ENCODE data around the gene OGFOD3.

The OGFOD3 gene

DNA sequence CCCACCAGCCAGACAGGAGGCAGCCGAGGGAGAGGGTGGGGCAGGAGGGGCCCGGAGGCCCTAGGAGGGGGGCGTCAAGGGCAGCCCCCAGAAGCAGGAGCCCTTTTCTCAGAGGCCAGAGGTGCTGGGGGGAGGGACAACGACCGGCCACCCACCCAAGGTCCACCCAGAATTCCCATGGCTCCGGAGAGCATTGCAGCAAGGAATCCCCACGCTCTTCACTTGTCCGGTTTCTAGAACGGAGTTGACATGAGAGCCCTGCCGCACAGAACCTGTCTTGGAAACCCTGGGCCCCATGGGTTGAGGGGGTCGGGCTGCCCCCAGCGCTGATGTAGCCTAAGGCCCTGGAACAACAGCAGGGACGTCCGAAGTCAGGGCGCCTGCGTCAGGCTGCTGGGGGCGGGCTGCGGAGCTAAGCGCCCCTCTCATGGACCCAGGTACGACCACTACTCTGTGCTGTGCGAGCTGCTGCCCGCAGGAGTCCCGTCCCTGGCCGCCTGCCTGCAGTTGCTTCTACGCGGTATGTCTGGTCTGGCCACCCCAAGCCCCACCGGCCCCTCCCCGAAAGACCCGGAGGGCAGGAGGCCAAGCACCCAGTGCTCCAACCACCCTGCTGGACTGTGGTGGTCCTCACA, 20.9 kb upstream of the OGFOD3 start:
- TF ChIP-seq EGR1 (IDR thresholded peaks at IDR 0.05) (no peak), TAF1 (IDR thresholded peaks at IDR 0.05; ENCODE audit: low read depth) (no peak), RAD21 (IDR thresholded peaks at IDR 0.05; ENCODE audit: low read depth) (no peak), TEAD4 (IDR thresholded peaks at IDR 0.05) (no peak), TCF12 (IDR thresholded peaks at IDR 0.05; ENCODE audit: low read depth) (no peak), FOXM1 (IDR thresholded peaks at IDR 0.05; ENCODE audit: borderline replicate concordance, low read depth) (no peak)
- TF ChIP-seq, protein P1, sequence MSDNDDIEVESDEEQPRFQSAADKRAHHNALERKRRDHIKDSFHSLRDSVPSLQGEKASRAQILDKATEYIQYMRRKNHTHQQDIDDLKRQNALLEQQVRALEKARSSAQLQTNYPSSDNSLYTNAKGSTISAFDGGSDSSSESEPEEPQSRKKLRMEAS (IDR thresholded peaks at IDR 0.05) = no peak

DNA sequence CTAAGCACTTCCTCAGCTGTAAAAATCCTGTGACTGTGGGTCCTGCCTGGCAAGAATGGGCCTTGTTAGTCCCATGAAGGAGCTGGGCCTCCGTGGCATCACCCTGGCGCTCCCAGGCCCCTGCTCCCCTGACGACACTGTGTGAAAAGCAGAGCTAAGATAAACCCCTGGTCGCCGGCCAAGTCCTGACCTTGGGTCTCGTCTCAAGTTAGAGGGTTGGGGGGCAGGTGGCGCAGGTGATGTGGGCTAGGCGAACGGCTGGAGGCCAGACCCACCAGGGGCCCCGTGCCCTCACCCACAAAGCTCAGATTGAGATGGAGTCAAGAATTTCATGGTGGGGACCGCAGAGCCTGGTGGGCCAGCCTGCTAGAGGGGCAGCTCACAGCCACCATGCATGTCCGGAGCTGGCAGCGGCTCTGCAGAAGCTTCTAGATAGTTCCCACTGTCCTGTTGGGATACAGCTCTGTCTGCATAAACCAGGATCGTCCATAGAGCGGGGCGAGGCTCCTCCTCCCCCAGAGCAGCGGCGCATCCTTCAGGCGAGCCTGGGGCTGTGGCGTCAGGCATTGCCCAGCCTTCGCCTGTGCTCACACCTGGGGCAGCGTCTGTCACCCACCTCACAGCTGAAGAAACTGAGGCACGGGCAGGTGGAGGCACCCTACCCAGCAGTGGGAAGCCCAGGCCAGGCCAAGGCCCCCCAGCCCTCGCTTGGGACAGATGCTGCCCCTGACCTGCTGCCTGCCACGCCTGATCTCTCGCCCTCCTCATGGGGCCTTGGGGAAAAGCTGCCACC, 20.2 kb upstream of the OGFOD3 start:
- no peak for TF ChIP-seq EP300 (IDR thresholded peaks at IDR 0.05; ENCODE audit: borderline replicate concordance)
- no peak for TF ChIP-seq ZBTB7A (IDR thresholded peaks at IDR 0.05; ENCODE audit: low read depth)
- no peak for TF ChIP-seq EGR1 (IDR thresholded peaks at IDR 0.05)
- TF ChIP-seq, protein P2, sequence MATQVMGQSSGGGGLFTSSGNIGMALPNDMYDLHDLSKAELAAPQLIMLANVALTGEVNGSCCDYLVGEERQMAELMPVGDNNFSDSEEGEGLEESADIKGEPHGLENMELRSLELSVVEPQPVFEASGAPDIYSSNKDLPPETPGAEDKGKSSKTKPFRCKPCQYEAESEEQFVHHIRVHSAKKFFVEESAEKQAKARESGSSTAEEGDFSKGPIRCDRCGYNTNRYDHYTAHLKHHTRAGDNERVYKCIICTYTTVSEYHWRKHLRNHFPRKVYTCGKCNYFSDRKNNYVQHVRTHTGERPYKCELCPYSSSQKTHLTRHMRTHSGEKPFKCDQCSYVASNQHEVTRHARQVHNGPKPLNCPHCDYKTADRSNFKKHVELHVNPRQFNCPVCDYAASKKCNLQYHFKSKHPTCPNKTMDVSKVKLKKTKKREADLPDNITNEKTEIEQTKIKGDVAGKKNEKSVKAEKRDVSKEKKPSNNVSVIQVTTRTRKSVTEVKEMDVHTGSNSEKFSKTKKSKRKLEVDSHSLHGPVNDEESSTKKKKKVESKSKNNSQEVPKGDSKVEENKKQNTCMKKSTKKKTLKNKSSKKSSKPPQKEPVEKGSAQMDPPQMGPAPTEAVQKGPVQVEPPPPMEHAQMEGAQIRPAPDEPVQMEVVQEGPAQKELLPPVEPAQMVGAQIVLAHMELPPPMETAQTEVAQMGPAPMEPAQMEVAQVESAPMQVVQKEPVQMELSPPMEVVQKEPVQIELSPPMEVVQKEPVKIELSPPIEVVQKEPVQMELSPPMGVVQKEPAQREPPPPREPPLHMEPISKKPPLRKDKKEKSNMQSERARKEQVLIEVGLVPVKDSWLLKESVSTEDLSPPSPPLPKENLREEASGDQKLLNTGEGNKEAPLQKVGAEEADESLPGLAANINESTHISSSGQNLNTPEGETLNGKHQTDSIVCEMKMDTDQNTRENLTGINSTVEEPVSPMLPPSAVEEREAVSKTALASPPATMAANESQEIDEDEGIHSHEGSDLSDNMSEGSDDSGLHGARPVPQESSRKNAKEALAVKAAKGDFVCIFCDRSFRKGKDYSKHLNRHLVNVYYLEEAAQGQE (IDR thresholded peaks at IDR 0.05; ENCODE audit: low read depth) = no peak
- no peak for TF ChIP-seq YY1 (IDR thresholded peaks at IDR 0.05; ENCODE audit: low read depth)
- TF ChIP-seq, protein P3, sequence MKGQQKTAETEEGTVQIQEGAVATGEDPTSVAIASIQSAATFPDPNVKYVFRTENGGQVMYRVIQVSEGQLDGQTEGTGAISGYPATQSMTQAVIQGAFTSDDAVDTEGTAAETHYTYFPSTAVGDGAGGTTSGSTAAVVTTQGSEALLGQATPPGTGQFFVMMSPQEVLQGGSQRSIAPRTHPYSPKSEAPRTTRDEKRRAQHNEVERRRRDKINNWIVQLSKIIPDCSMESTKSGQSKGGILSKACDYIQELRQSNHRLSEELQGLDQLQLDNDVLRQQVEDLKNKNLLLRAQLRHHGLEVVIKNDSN (IDR thresholded peaks at IDR 0.05) = no peak
- TF ChIP-seq TEAD4 (IDR thresholded peaks at IDR 0.05) = no peak
- no peak for TF ChIP-seq TAF1 (IDR thresholded peaks at IDR 0.05; ENCODE audit: low read depth)
- TF ChIP-seq TCF12 (IDR thresholded peaks at IDR 0.05; ENCODE audit: low read depth) = no peak
- TF ChIP-seq NFIC (IDR thresholded peaks at IDR 0.05) = no peak
- no peak for TF ChIP-seq CREB1 (IDR thresholded peaks at IDR 0.05; ENCODE audit: low read depth)
- TF ChIP-seq, protein P1 (IDR thresholded peaks at IDR 0.05) = no peak

DNA sequence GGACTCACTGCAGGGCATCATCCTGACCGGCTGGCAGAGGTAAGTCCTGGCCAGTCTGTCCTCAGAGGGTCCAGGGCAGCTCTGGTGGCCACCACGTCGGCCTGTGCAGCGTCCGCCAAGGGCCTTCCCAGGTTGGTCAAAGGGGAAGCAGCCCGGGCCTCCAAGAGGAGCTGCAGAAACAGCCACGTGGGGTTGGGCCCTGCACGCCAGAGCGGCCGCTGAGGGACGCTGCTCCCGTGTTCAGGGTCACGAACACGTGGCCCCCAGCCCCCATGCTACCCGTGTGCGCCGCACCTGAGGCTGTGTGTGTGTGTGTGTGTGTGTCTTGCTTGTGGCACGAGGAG, 18.9 kb upstream of the OGFOD3 start:
- TF ChIP-seq NFIC (IDR thresholded peaks at IDR 0.05) = no peak
- no peak for TF ChIP-seq TCF12 (IDR thresholded peaks at IDR 0.05; ENCODE audit: low read depth)

DNA sequence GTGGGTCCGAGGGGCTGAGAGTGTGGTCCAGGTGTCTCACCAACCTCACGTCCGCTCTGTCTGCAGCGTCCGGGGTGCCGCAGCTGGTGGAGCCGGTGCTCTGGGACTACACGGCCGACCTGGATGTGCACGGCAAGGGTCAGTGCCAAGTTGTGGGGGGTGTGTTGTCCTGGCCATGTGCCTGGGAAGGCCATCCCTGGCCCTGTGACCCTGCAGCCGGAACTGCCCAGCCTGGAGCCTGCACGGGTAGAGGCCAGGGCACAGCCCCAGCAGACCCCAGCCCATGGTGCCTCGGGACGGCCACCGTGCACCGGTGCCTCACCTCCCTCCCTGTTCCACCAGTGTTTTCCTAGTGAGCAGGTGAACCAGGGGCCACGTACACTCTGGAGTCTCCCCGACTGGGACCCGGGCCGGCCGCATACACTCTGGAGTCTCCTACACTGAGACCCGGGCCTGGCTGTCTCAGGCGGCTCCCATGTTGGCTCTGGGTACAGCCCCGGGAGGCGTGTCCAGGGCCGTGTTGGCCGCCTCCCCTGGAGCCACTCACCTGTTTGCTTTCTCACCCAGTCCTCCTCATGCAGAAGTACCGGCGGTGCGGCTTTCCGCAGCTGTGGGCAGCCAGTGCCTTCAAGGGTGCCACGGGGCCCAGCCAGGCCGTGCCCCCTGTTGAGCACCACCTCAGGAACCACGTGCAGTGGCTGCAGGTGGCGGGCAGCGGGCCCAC, 18.4 kb upstream of the OGFOD3 start:
- TF ChIP-seq TAF1 (IDR thresholded peaks at IDR 0.05; ENCODE audit: low read depth) (no peak), TCF12 (IDR thresholded peaks at IDR 0.05; ENCODE audit: low read depth) (no peak), NFIC (IDR thresholded peaks at IDR 0.05) (peak; percentile 5)
- TF ChIP-seq, protein P1 (IDR thresholded peaks at IDR 0.05) = peak; percentile 42; the same call in 1 of the 2 replicates

DNA sequence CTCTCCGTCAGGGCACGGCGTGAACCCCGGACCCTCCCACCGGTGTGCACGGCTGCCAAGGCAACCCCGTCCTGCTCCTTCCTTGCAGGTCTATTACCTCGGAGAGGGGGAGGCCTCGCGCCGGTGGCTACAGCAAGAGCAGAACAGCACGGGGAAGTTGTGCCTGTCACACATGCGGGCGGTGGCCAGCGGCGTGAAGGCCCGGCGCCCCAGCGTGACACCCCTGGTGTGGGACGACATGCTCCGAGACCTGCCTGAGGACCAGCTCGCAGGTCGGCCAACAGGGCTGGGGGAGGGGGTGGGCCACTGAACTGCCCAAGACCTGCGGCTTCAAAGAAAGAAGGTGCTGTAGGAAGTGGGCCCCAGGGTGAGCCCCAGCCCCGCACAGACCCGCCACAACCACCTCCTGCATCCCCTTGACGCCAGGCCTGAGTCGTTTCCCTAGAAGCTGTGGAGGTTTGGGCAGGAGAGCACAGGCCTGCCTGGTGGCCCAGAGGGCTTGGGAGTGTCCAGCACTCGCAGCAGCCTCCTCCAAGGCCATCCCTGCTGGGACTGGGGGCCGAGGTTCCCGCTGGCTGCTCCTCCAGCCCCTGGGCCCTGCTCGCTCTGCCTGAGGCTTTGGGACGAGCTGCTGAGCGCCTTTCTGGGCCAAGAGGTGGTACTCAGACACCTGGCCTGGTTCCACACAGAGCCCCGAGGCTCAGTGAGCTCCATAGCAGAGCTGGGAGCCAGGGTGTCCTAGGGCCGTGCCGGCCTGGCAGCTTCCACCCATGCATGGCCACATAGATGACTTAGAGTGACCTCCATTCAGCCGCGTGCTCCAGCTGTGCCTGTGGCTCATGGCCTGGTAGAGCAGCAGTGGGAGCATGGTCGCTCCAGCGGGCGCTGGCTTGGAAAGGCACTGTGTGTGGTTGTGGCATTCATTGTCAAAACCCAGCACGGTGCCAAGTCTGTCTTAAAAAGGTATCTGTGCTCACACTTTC, 17.5 kb upstream of the OGFOD3 start:
- TF ChIP-seq NFIC (IDR thresholded peaks at IDR 0.05) (peak; percentile 62), ZBTB7A (IDR thresholded peaks at IDR 0.05; ENCODE audit: low read depth) (no peak), YY1 (IDR thresholded peaks at IDR 0.05; ENCODE audit: low read depth) (peak; percentile 45; the same call in 1 of the 2 replicates), TCF12 (IDR thresholded peaks at IDR 0.05; ENCODE audit: low read depth) (peak; percentile 69), TAF1 (IDR thresholded peaks at IDR 0.05; ENCODE audit: low read depth) (no peak), EGR1 (IDR thresholded peaks at IDR 0.05) (no peak), EP300 (IDR thresholded peaks at IDR 0.05; ENCODE audit: borderline replicate concordance) (peak; percentile 73), TEAD4 (IDR thresholded peaks at IDR 0.05) (no peak; the same call in 1 of the 2 replicates)
- TF ChIP-seq, protein P2 (IDR thresholded peaks at IDR 0.05; ENCODE audit: low read depth) = no peak
- TF ChIP-seq, protein P1 (IDR thresholded peaks at IDR 0.05) = peak; percentile 87

All from Ishikawa (cell line).